Trophoblast cell (in vitro differentiated cells and primary cell): Measurements from ENCODE around the gene KCNIP4.

Experiments used
- DNase-seq, 2 donors: peaks; one replicate each; pipeline ENCODE4 v3.0.0-alpha.2; 2016
- H2AFZ ChIP-seq: 2 replicates; pipeline ENCODE4 v1.6.1; 2013; ENCODE audit warnings: low read length, moderate library complexity, mild to moderate bottlenecking; ENCODE audit not compliant: insufficient read depth, poor library complexity
- H2AK5ac ChIP-seq: 2 replicates; pipeline ENCODE4 v1.6.1; 2013; ENCODE audit warnings: mild to moderate bottlenecking, low read length
- H2BK120ac ChIP-seq: 2 replicates; pipeline ENCODE4 v1.6.1; 2013; ENCODE audit warnings: low read length, mild to moderate bottlenecking, moderate library complexity; ENCODE audit not compliant: insufficient read depth, poor library complexity
- H2BK12ac ChIP-seq: 2 replicates; pipeline ENCODE4 v1.6.1; 2013; ENCODE audit warnings: mild to moderate bottlenecking, low read length, moderate library complexity
- H2BK5ac ChIP-seq: 2 replicates; pipeline ENCODE4 v1.6.1; 2013; ENCODE audit warnings: low read length, low read depth, moderate library complexity, mild to moderate bottlenecking; ENCODE audit not compliant: poor library complexity
- H3K14ac ChIP-seq: 2 replicates; pipeline ENCODE4 v1.6.1; 2013; ENCODE audit warnings: mild to moderate bottlenecking, low read length
- H3K18ac ChIP-seq: 2 replicates; pipeline ENCODE4 v1.6.1; 2013; ENCODE audit warnings: mild to moderate bottlenecking, low read length
- H3K23ac ChIP-seq: 2 replicates; pipeline ENCODE4 v1.6.1; 2013; ENCODE audit warnings: low read length
- H3K27ac ChIP-seq: 2 replicates; pipeline ENCODE4 v1.5.1; 2013; ENCODE audit warnings: low read depth, mild to moderate bottlenecking, inconsistent platforms, low read length, moderate library complexity
- H3K27me3 ChIP-seq: 2 replicates; pipeline ENCODE4 v1.6.1; 2013; ENCODE audit warnings: inconsistent platforms, mild to moderate bottlenecking, low read length, moderate library complexity; ENCODE audit not compliant: insufficient read depth
- H3K36me3 ChIP-seq, 2 experiments: 1 replicate in 1 of 2; 2 replicates in 1 of 2; pipeline ENCODE4 v1.6.1; 2013; ENCODE audit warnings: low read length in 2 of 2, mild to moderate bottlenecking in 2 of 2, moderate library complexity in 1 of 2; ENCODE audit not compliant: insufficient read depth in 2 of 2, control insufficient read depth in 1 of 2
- H3K4ac ChIP-seq: 2 replicates; pipeline ENCODE4 v1.6.1; 2013; ENCODE audit warnings: low read depth, mild to moderate bottlenecking, low read length, moderate library complexity
- H3K4me1 ChIP-seq, 2 experiments: 1 replicate in 1 of 2; 2 replicates in 1 of 2; pipeline ENCODE4 v1.6.1; 2013; ENCODE audit warnings: low read length in 2 of 2, mild to moderate bottlenecking in 2 of 2, moderate library complexity in 1 of 2; ENCODE audit not compliant: insufficient read depth in 2 of 2, control insufficient read depth in 1 of 2
- H3K4me2 ChIP-seq: 2 replicates; pipeline ENCODE4 v1.6.1; 2013; ENCODE audit warnings: inconsistent platforms, mild to moderate bottlenecking, low read length, moderate library complexity
- H3K4me3 ChIP-seq: 2 replicates; pipeline ENCODE4 v1.5.1; 2013; ENCODE audit warnings: mild to moderate bottlenecking, low read depth, low read length, inconsistent platforms
- H3K79me1 ChIP-seq: one replicate; pipeline ENCODE4 v1.6.1; 2013; ENCODE audit warnings: low read length
- H3K79me2 ChIP-seq: 2 replicates; pipeline ENCODE4 v1.6.1; 2013; ENCODE audit warnings: low read length, mild to moderate bottlenecking; ENCODE audit not compliant: control insufficient read depth, insufficient read depth, poor library complexity
- H3K9ac ChIP-seq: 2 replicates; pipeline ENCODE4 v1.6.1; 2013; ENCODE audit warnings: mild to moderate bottlenecking, low read length
- H3K9me3 ChIP-seq: 2 replicates; pipeline ENCODE4 v1.6.1; 2013; ENCODE audit warnings: low read depth, mild to moderate bottlenecking, control low read depth, inconsistent platforms, low read length; ENCODE audit not compliant: insufficient read depth
- H4K12ac ChIP-seq: 2 replicates; pipeline ENCODE4 v1.6.1; 2013; ENCODE audit warnings: low read depth, mild to moderate bottlenecking, low read length, moderate library complexity
- H4K8ac ChIP-seq: 2 replicates; pipeline ENCODE4 v1.6.1; 2013; ENCODE audit warnings: low read depth, mild to moderate bottlenecking, low read length, moderate library complexity
- H4K91ac ChIP-seq: one replicate; pipeline ENCODE4 v1.6.1; 2013; ENCODE audit warnings: low read depth, mild to moderate bottlenecking, low read length, moderate library complexity
- WGBS: extraction: QIAGEN DNeasy Blood & Tissue Kit; methylation state at CpG from one replicate; pipeline ENCODE4 v1.1.7; 2013; ENCODE audit warnings: missing lambda C conversion rate; ENCODE audit not compliant: insufficient read length, insufficient coverage; ENCODE audit errors: extremely low coverage; 5-methylcytosine and 5-hydroxymethylcytosine counted together

KCNIP4 gene

DNA sequence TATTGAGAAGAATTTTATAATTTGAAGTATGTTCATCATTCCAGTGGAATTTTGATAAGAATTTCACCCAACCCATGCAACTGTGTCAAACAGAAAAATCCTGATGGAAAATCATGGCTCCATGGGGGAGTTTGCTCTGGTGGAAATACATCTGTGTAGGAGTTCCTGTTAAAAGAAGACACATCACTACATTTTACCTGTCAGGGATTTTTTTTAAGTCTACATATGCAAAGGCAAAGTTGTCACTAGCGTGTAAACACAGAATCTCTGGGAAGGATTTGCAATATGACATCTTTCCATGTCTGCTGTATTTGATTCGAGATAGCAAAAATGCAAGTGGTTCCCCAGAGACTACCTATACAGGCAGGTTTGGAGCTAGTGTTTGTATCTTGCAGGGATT, 581.0 kb downstream of the KCNIP4 start:
- Histone ChIP-seq H3K27ac (no peak overlapping the region), H3K79me1 (no peaks in the 10 kb centered on the region), H3K4ac (no peak overlapping the region), H3K9me3 (no peaks in the 10 kb centered on the region), H4K91ac (no peak overlapping the region), H2AK5ac (no peak overlapping the region), H2BK12ac (no peak overlapping the region), H3K23ac (no peak overlapping the region), H4K12ac (no peak overlapping the region), H3K18ac (no peak overlapping the region), H2AFZ (no peak overlapping the region), H2BK120ac (no peak overlapping the region), H3K36me3 (no peaks in the 10 kb centered on the region), H3K4me2 (no peak overlapping the region), H3K9ac (no peak overlapping the region), H4K8ac (no peak overlapping the region), H3K4me1 (no peaks in the 10 kb centered on the region), H3K27me3 (no peaks in the 10 kb centered on the region), H3K79me2 (no peaks in the 10 kb centered on the region), H2BK5ac (no peak overlapping the region), H3K4me3 (no peak overlapping the region), H3K14ac (no peak overlapping the region)
- WGBS, result no CpG with 5 or more reads among the region's 2 CpGs
- DNase-seq, result no peak

DNA sequence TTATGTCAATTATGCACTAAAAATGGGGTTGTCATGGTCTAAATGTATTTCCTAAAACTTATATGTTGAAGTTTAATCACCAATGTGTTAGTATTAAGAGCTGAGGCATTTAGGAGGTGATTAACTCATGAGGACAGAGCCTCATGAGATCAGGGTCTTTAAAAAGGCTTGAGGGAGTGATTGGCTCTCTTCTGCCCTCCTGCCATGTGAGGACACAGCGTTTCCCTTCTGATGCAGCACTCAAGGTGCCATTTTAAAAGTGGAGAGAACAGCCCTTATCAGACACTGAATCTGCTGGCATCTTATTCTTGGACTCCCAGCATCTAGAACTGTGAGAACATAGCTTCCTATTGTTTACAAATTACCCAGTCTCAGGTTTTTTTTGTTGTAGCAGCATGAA, 581.7 kb downstream of the KCNIP4 start:
- H3K4me3 ChIP-seq, result no peak overlapping the region

DNA sequence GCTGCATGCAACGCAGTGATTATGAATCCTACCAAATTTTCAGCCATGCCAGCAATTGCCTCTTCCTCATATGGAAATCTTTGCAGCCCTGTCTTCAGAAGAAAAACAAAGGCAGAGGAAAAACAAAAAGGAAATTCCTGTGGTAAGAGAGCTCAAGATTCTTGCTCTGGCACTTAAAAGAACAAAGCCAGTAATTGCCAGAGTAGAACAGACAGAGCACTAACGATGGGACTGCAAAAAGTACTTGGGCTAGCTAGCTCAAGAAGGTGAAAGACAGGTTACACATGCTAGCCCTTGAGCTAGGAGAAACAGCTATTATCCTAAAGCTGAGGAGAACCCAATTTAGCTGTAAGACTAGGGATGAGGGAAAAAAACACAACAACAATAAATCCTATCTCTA, 582.3 kb downstream of the KCNIP4 start:
- H4K8ac ChIP-seq, result no peak overlapping the region
- H3K9ac ChIP-seq, result no peak overlapping the region
- H3K9me3 ChIP-seq, result no peaks in the 10 kb centered on the region
- H3K18ac ChIP-seq, result no peak overlapping the region
- no peak overlapping the region for H2BK5ac ChIP-seq
- no peak overlapping the region for H3K14ac ChIP-seq
- H3K4ac ChIP-seq, result no peak overlapping the region
- H3K4me1 ChIP-seq, result no peaks in the 10 kb centered on the region
- no peak overlapping the region for H3K27ac ChIP-seq
- H4K91ac ChIP-seq, result no peak overlapping the region
- H2BK120ac ChIP-seq, result no peak overlapping the region
- no peak overlapping the region for H4K12ac ChIP-seq
- no peaks in the 10 kb centered on the region for H3K27me3 ChIP-seq
- DNase-seq, result no peak
- WGBS, result no CpG with 5 or more reads among the region's 2 CpGs
- no peaks in the 10 kb centered on the region for H3K79me1 ChIP-seq
- H2BK12ac ChIP-seq, result no peak overlapping the region
- no peak overlapping the region for H2AFZ ChIP-seq
- H3K4me3 ChIP-seq, result no peak overlapping the region
- H2AK5ac ChIP-seq, result no peak overlapping the region
- no peaks in the 10 kb centered on the region for H3K36me3 ChIP-seq
- no peak overlapping the region for H3K4me2 ChIP-seq
- H3K23ac ChIP-seq, result no peak overlapping the region
- no peaks in the 10 kb centered on the region for H3K79me2 ChIP-seq

More for the DNA sequence above, 581.7 kb downstream of the KCNIP4 start:
- Histone ChIP-seq H4K12ac (no peak overlapping the region), H4K8ac (no peak overlapping the region), H3K23ac (no peak overlapping the region), H3K27me3 (no peaks in the 10 kb centered on the region), H3K4me2 (no peak overlapping the region), H3K79me1 (no peaks in the 10 kb centered on the region), H4K91ac (no peak overlapping the region), H3K79me2 (no peaks in the 10 kb centered on the region), H3K27ac (no peak overlapping the region), H3K4ac (no peak overlapping the region), H3K14ac (no peak overlapping the region), H2AK5ac (no peak overlapping the region), H2AFZ (no peak overlapping the region), H3K36me3 (no peaks in the 10 kb centered on the region), H3K9ac (no peak overlapping the region), H2BK120ac (no peak overlapping the region), H3K4me1 (no peaks in the 10 kb centered on the region), H3K18ac (no peak overlapping the region), H3K9me3 (no peaks in the 10 kb centered on the region), H2BK5ac (no peak overlapping the region), H2BK12ac (no peak overlapping the region)
- WGBS, result no CpG with 5 or more reads among the region's 1 CpG
- DNase-seq, result no peak

DNA sequence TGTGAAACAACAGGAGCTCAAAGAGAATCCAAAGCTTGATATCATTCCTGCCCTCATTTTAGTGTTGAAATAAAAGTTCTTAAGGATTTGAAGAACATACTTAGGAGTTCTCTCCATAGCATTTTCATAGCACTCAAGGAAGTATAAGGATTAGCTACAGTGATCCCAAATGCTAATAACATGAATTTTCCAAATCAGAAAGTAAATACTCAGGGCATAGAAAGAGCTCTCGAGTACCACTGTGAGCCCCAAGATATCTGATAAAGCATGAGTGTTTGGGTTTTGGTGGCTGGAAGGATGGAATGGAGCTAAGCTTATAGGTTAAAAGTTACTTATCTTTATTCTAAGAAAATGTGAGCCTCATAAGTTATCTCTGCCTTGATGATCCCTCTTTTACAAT, 584.9 kb downstream of the KCNIP4 start:
- no peak overlapping the region for H3K27ac ChIP-seq
- H3K4me2 ChIP-seq, result no peak overlapping the region
- no peak overlapping the region for H4K12ac ChIP-seq
- H3K27me3 ChIP-seq, result no peaks in the 10 kb centered on the region
- no peak overlapping the region for H2BK5ac ChIP-seq
- no peaks in the 10 kb centered on the region for H3K4me1 ChIP-seq
- no peaks in the 10 kb centered on the region for H3K9me3 ChIP-seq
- no CpG with 5 or more reads among the region's 1 CpG for WGBS
- H2AFZ ChIP-seq, result no peak overlapping the region
- H2BK120ac ChIP-seq, result no peak overlapping the region
- H2BK12ac ChIP-seq, result no peak overlapping the region
- no peak overlapping the region for H3K9ac ChIP-seq
- no peak overlapping the region for H3K18ac ChIP-seq
- no peak overlapping the region for H3K14ac ChIP-seq
- H4K8ac ChIP-seq, result no peak overlapping the region
- H2AK5ac ChIP-seq, result no peak overlapping the region
- no peaks in the 10 kb centered on the region for H3K79me1 ChIP-seq
- no peaks in the 10 kb centered on the region for H3K79me2 ChIP-seq
- DNase-seq, result no peak
- H3K4ac ChIP-seq, result no peak overlapping the region
- H4K91ac ChIP-seq, result no peak overlapping the region
- no peaks in the 10 kb centered on the region for H3K36me3 ChIP-seq
- no peak overlapping the region for H3K23ac ChIP-seq
- H3K4me3 ChIP-seq, result no peak overlapping the region
